ENCODE results near the gene P2RY12. TPM values are rescaled to one million over a fixed set of nuclear protein-coding genes. Genes with fewer than 3 reads are reported as not detected.
A peak's percentile ranks its signal among the peaks of the same experiment; 100 is the strongest.

Gene P2RY12
- total and polyA plus RNA-seq, 10 of the 15 experiments (the other 5 are each of a cell fraction or from before 2014, with no cell fraction given): 0.27 to 1.0 (median 0.66) TPM; not detected in 2

- TF ChIP-seq PKNOX1 (IDR thresholded peaks at IDR 0.05) (peak; percentile 78), POLR2AphosphoS5 (IDR thresholded peaks at IDR 0.05; ENCODE audit: low read length) (no peak), E2F4 (IDR thresholded peaks at IDR 0.05; ENCODE audit: low read depth, low read length) (no peak), BCLAF1 (IDR thresholded peaks at IDR 0.05) (no peak), ATF3 (IDR thresholded peaks at IDR 0.05; ENCODE audit: borderline replicate concordance, extremely low read depth, low read depth, low read length) (no peak), WRNIP1 (IDR thresholded peaks at IDR 0.05; ENCODE audit: borderline replicate concordance, low read depth, low read length) (no peak), FOXK2 (IDR thresholded peaks at IDR 0.05) (no peak), CBX3 (IDR thresholded peaks at IDR 0.05; ENCODE audit: borderline replicate concordance, low read depth) (no peak), TAF1 (IDR thresholded peaks at IDR 0.05; ENCODE audit: borderline replicate concordance, low read depth, low read length) (no peak), SMAD5 (IDR thresholded peaks at IDR 0.05; ENCODE audit: low read depth) (no peak), TCF12 (IDR thresholded peaks at IDR 0.05; ENCODE audit: low read depth, low read length) (no peak), ATF7 (IDR thresholded peaks at IDR 0.05; ENCODE audit: low read depth) (peak; percentile 87), MYB (IDR thresholded peaks at IDR 0.05; ENCODE audit: borderline replicate concordance, low read depth, low read length) (no peak), MXI1 (IDR thresholded peaks at IDR 0.05; ENCODE audit: low read depth, low read length) (no peak), TCF7 (IDR thresholded peaks at IDR 0.05; ENCODE audit: borderline replicate concordance) (peak; percentile 50), TBL1XR1 (IDR thresholded peaks at IDR 0.05; ENCODE audit: low read depth, low read length) (0 out of 2 replicates have a peak, but pooled peaks have one; percentile 32), ZNF274 (IDR thresholded peaks at IDR 0.05; ENCODE audit: insufficient read depth, insufficient read length) (no peak), CEBPZ (IDR thresholded peaks at IDR 0.05; ENCODE audit: low read depth, low read length) (no peak), CHD2 (IDR thresholded peaks at IDR 0.05; ENCODE audit: borderline replicate concordance, low read depth, low read length) (peak; percentile 13; the same call in 1 of the 2 replicates), FOXM1 (IDR thresholded peaks at IDR 0.05; ENCODE audit: low read depth, low read length) (peak; percentile 85; the same call in 1 of the 2 replicates), RAD51 (IDR thresholded peaks at IDR 0.05) (no peak)
Measured at GRCh38 chr3:151384741-151385174, at the start of gene P2RY12 (continued).
